ENCODE results near the gene PRIM1.
"Not testable (repeated sequence)": the region's sequence is repeated elsewhere in the genome, so short reads cannot be mapped to it uniquely, and the experiment has no call there.

PRIM1 gene

GRCh38 chr12:56716933-56717880 lies 34.9 kb downstream of the PRIM1 start:
- no peak overlapping the region for H3K9ac ChIP-seq (ENCODE audit: insufficient read length, low read depth)
- peaks cover 14% of the 10 kb centered on the region for H3K4me1 ChIP-seq (ENCODE audit: insufficient read depth, insufficient read length)
- no peaks in the 10 kb centered on the region for H3K27me3 ChIP-seq (ENCODE audit: insufficient read depth, insufficient read length)
- H3K9me3 ChIP-seq (ENCODE audit: insufficient read depth, low read length): no peaks in the 10 kb centered on the region
- no peak for DNase-seq (ENCODE audit: low read depth, low spot score)
- H3K4me3 ChIP-seq (ENCODE audit: insufficient read length, low read depth): no peak overlapping the region
- peaks cover 87% of the 10 kb centered on the region for H3K36me3 ChIP-seq (ENCODE audit: insufficient read depth, insufficient read length, low read length)
- no peak for TF ChIP-seq ZNF274 (IDR thresholded peaks at IDR 0.05; ENCODE audit: low read depth, low read length)
- TF ChIP-seq YY1 (IDR thresholded peaks at IDR 0.05; ENCODE audit: insufficient read depth, insufficient read length): no peak
- TF ChIP-seq SUZ12 (IDR thresholded peaks at IDR 0.05; ENCODE audit: extremely low read depth, insufficient read depth, insufficient read length): no peak

GRCh38 chr12:56716458-56716857 lies 35.7 kb downstream of the PRIM1 start:
- DNase-seq (ENCODE audit: low read depth, low spot score): no peak
- no peaks in the 10 kb centered on the region for H3K9me3 ChIP-seq (ENCODE audit: insufficient read depth, low read length)
- peaks cover 85% of the 10 kb centered on the region for H3K36me3 ChIP-seq (ENCODE audit: insufficient read depth, insufficient read length, low read length)
- TF ChIP-seq YY1 (IDR thresholded peaks at IDR 0.05; ENCODE audit: insufficient read depth, insufficient read length) (no peak), SUZ12 (IDR thresholded peaks at IDR 0.05; ENCODE audit: extremely low read depth, insufficient read depth, insufficient read length) (no peak), ZNF274 (IDR thresholded peaks at IDR 0.05; ENCODE audit: low read depth, low read length) (no peak)
- H3K9ac ChIP-seq (ENCODE audit: insufficient read length, low read depth): no peak overlapping the region
- H3K27me3 ChIP-seq (ENCODE audit: insufficient read depth, insufficient read length): no peaks in the 10 kb centered on the region
- H3K4me3 ChIP-seq (ENCODE audit: insufficient read length, low read depth): no peak overlapping the region
- H3K4me1 ChIP-seq (ENCODE audit: insufficient read depth, insufficient read length): peaks cover 11% of the 10 kb centered on the region

- Histone ChIP-seq H3K4me3 (ENCODE audit: insufficient read length, low read depth) (no peak overlapping the region), H3K36me3 (ENCODE audit: insufficient read depth, insufficient read length, low read length) (peaks cover 84% of the 10 kb centered on the region), H3K9ac (ENCODE audit: insufficient read length, low read depth) (no peak overlapping the region), H3K9me3 (ENCODE audit: insufficient read depth, low read length) (no peaks in the 10 kb centered on the region), H3K27me3 (ENCODE audit: insufficient read depth, insufficient read length) (no peaks in the 10 kb centered on the region), H3K4me1 (ENCODE audit: insufficient read depth, insufficient read length) (peaks cover 4% of the 10 kb centered on the region)
- DNase-seq (ENCODE audit: low read depth, low spot score): no peak
- TF ChIP-seq YY1 (IDR thresholded peaks at IDR 0.05; ENCODE audit: insufficient read depth, insufficient read length) (no peak), SUZ12 (IDR thresholded peaks at IDR 0.05; ENCODE audit: extremely low read depth, insufficient read depth, insufficient read length) (no peak), ZNF274 (IDR thresholded peaks at IDR 0.05; ENCODE audit: low read depth, low read length) (no peak)
Measured at GRCh38 chr12:56715798-56716197, 36.3 kb downstream of the PRIM1 start.

- Histone ChIP-seq H3K4me3 (ENCODE audit: insufficient read length, low read depth) (no peak overlapping the region), H3K9ac (ENCODE audit: insufficient read length, low read depth) (no peak overlapping the region), H3K9me3 (ENCODE audit: insufficient read depth, low read length) (no peaks in the 10 kb centered on the region), H3K36me3 (ENCODE audit: insufficient read depth, insufficient read length, low read length) (peaks cover 71% of the 10 kb centered on the region), H3K27me3 (ENCODE audit: insufficient read depth, insufficient read length) (no peaks in the 10 kb centered on the region), H3K4me1 (ENCODE audit: insufficient read depth, insufficient read length) (no peaks in the 10 kb centered on the region)
- no peak for DNase-seq (ENCODE audit: low read depth, low spot score)
- TF ChIP-seq SUZ12 (IDR thresholded peaks at IDR 0.05; ENCODE audit: extremely low read depth, insufficient read depth, insufficient read length): no peak
- TF ChIP-seq YY1 (IDR thresholded peaks at IDR 0.05; ENCODE audit: insufficient read depth, insufficient read length): no peak
- no peak for TF ChIP-seq ZNF274 (IDR thresholded peaks at IDR 0.05; ENCODE audit: low read depth, low read length)
Measured at GRCh38 chr12:56714431-56714929, 37.6 kb downstream of the PRIM1 start.

GRCh38 chr12:56713345-56713744 lies 38.8 kb downstream of the PRIM1 start:
- H3K4me1 ChIP-seq (ENCODE audit: insufficient read depth, insufficient read length): no peaks in the 10 kb centered on the region
- H3K36me3 ChIP-seq (ENCODE audit: insufficient read depth, insufficient read length, low read length): peaks cover 62% of the 10 kb centered on the region
- TF ChIP-seq YY1 (IDR thresholded peaks at IDR 0.05; ENCODE audit: insufficient read depth, insufficient read length): no peak
- TF ChIP-seq ZNF274 (IDR thresholded peaks at IDR 0.05; ENCODE audit: low read depth, low read length): no peak
- TF ChIP-seq SUZ12 (IDR thresholded peaks at IDR 0.05; ENCODE audit: extremely low read depth, insufficient read depth, insufficient read length): no peak
- no peaks in the 10 kb centered on the region for H3K27me3 ChIP-seq (ENCODE audit: insufficient read depth, insufficient read length)
- H3K9ac ChIP-seq (ENCODE audit: insufficient read length, low read depth): no peak overlapping the region
- H3K4me3 ChIP-seq (ENCODE audit: insufficient read length, low read depth): no peak overlapping the region
- no peak for DNase-seq (ENCODE audit: low read depth, low spot score)
- no peaks in the 10 kb centered on the region for H3K9me3 ChIP-seq (ENCODE audit: insufficient read depth, low read length)

- H3K4me1 ChIP-seq (ENCODE audit: insufficient read depth, insufficient read length): no peaks in the 10 kb centered on the region
- H3K9me3 ChIP-seq (ENCODE audit: insufficient read depth, low read length): no peaks in the 10 kb centered on the region
- H3K27me3 ChIP-seq (ENCODE audit: insufficient read depth, insufficient read length): no peaks in the 10 kb centered on the region
- H3K36me3 ChIP-seq (ENCODE audit: insufficient read depth, insufficient read length, low read length): peaks cover 37% of the 10 kb centered on the region
- H3K9ac ChIP-seq (ENCODE audit: insufficient read length, low read depth): no peak overlapping the region
- TF ChIP-seq ZNF274 (IDR thresholded peaks at IDR 0.05; ENCODE audit: low read depth, low read length) (no peak), SUZ12 (IDR thresholded peaks at IDR 0.05; ENCODE audit: extremely low read depth, insufficient read depth, insufficient read length) (no peak), YY1 (IDR thresholded peaks at IDR 0.05; ENCODE audit: insufficient read depth, insufficient read length) (no peak)
- H3K4me3 ChIP-seq (ENCODE audit: insufficient read length, low read depth): no peak overlapping the region
- DNase-seq (ENCODE audit: low read depth, low spot score): no peak
Measured at GRCh38 chr12:56709759-56710376, 42.3 kb downstream of the PRIM1 start.

- not testable (repeated sequence) for H3K9me3 ChIP-seq (ENCODE audit: insufficient read depth, low read length); H3K4me1 ChIP-seq (ENCODE audit: insufficient read depth, insufficient read length); H3K4me3 ChIP-seq (ENCODE audit: insufficient read length, low read depth); H3K9ac ChIP-seq (ENCODE audit: insufficient read length, low read depth); H3K27me3 ChIP-seq (ENCODE audit: insufficient read depth, insufficient read length); DNase-seq (ENCODE audit: low read depth, low spot score); H3K36me3 ChIP-seq (ENCODE audit: insufficient read depth, insufficient read length, low read length)
Measured at GRCh38 chr12:56704522-56704921, 47.6 kb downstream of the PRIM1 start.
